H9 (cell line): ENCODE results near the gene TRERF1. TPM values are rescaled to one million over a fixed set of nuclear protein-coding genes. Genes with fewer than 3 reads are reported as not detected.

Experiments used
- DNase-seq: peaks from one replicate; pipeline ENCODE4 v3.0.0-alpha.2; 2017
- H2AFZ ChIP-seq: one replicate; pipeline ENCODE4 v1.6.1; 2013; ENCODE audit warnings: mild to moderate bottlenecking, low read length, control low read depth, moderate library complexity
- H2AK5ac ChIP-seq: 2 replicates; pipeline ENCODE4 v1.6.1; 2013; ENCODE audit warnings: low read length, control low read depth, mixed read lengths; ENCODE audit not compliant: insufficient read length
- H2BK120ac ChIP-seq: one replicate; pipeline ENCODE4 v1.6.1; 2013; ENCODE audit warnings: low read depth, mild to moderate bottlenecking, low read length, control low read depth, inconsistent platforms; ENCODE audit not compliant: poor library complexity, severe bottlenecking
- H2BK12ac ChIP-seq: 2 replicates; pipeline ENCODE4 v1.6.1; 2013; ENCODE audit warnings: low read length, control low read depth, mixed read lengths, low read depth; ENCODE audit not compliant: insufficient read length
- H2BK15ac ChIP-seq: 2 replicates; pipeline ENCODE4 v1.6.1; 2013; ENCODE audit warnings: low read depth, low read length, control low read depth
- H2BK20ac ChIP-seq: one replicate; pipeline ENCODE4 v1.6.1; 2013; ENCODE audit warnings: low read depth, mild to moderate bottlenecking, low read length, control low read depth, inconsistent platforms; ENCODE audit not compliant: poor library complexity, severe bottlenecking
- H2BK5ac ChIP-seq: 2 replicates; pipeline ENCODE4 v1.6.1; 2013; ENCODE audit warnings: low read length, control low read depth, mixed read lengths; ENCODE audit not compliant: insufficient read length
- H3K14ac ChIP-seq: 2 replicates; pipeline ENCODE4 v1.6.1; 2013; ENCODE audit warnings: low read length, control low read depth; ENCODE audit not compliant: insufficient read depth
- H3K18ac ChIP-seq: 2 replicates; pipeline ENCODE4 v1.6.1; 2013; ENCODE audit warnings: low read depth, mild to moderate bottlenecking, mixed read lengths, low read length, control low read depth; ENCODE audit not compliant: insufficient read length
- H3K23ac ChIP-seq: 2 replicates; pipeline ENCODE4 v1.6.1; 2013; ENCODE audit warnings: low read length, control low read depth, mixed read lengths, low read depth; ENCODE audit not compliant: insufficient read length
- H3K23me2 ChIP-seq: 2 replicates; pipeline ENCODE4 v1.6.1; 2013; ENCODE audit warnings: low read depth, mild to moderate bottlenecking, mixed read lengths, low read length, control low read depth; ENCODE audit not compliant: insufficient read length, poor library complexity, severe bottlenecking
- H3K27ac ChIP-seq: 2 replicates; pipeline ENCODE4 v1.5.1; 2013; ENCODE audit warnings: low read length, control low read depth, mixed read lengths, low read depth; ENCODE audit not compliant: insufficient read length
- H3K27me3 ChIP-seq: 2 replicates; pipeline ENCODE4 v1.6.1; 2013; ENCODE audit warnings: low read length, control low read depth, inconsistent platforms; ENCODE audit not compliant: insufficient read depth
- H3K4ac ChIP-seq: 2 replicates; pipeline ENCODE4 v1.6.1; 2013; ENCODE audit warnings: low read depth, mild to moderate bottlenecking, control low read depth, inconsistent platforms, low read length, moderate library complexity
- H3K4me1 ChIP-seq: 2 replicates; pipeline ENCODE4 v1.6.1; 2013; ENCODE audit warnings: low read length, control low read depth, inconsistent platforms; ENCODE audit not compliant: insufficient read depth
- H3K4me2 ChIP-seq: 2 replicates; pipeline ENCODE4 v1.6.1; 2013; ENCODE audit warnings: low read length, control low read depth, mixed read lengths; ENCODE audit not compliant: insufficient read length, insufficient read depth
- H3K56ac ChIP-seq: 2 replicates; pipeline ENCODE4 v1.6.1; 2013; ENCODE audit warnings: low read depth, mild to moderate bottlenecking, mixed read lengths, low read length, control low read depth; ENCODE audit not compliant: insufficient read length
- H3K79me1 ChIP-seq: 2 replicates; pipeline ENCODE4 v1.6.1; 2013; ENCODE audit warnings: low read depth, mild to moderate bottlenecking, moderate library complexity, low read length, control low read depth, inconsistent platforms; ENCODE audit not compliant: insufficient read depth, poor library complexity, severe bottlenecking
- H3K79me2 ChIP-seq: 2 replicates; pipeline ENCODE4 v1.6.1; 2013; ENCODE audit warnings: low read length, control low read depth, inconsistent platforms; ENCODE audit not compliant: insufficient read depth
- H3K9ac ChIP-seq: 2 replicates; pipeline ENCODE4 v1.6.1; 2013; ENCODE audit warnings: low read length, control low read depth, mixed read lengths; ENCODE audit not compliant: insufficient read length; ENCODE audit errors: extremely low read depth
- H3K9me3 ChIP-seq: one replicate; pipeline ENCODE4 v1.6.1; 2013; ENCODE audit warnings: low read depth, low read length, inconsistent platforms; ENCODE audit not compliant: control insufficient read depth
- H3T11ph ChIP-seq: one replicate; pipeline ENCODE4 v1.6.1; 2013; ENCODE audit warnings: mild to moderate bottlenecking, low read length, control low read depth, inconsistent platforms
- H4K20me1 ChIP-seq: one replicate; pipeline ENCODE4 v1.6.1; 2013; ENCODE audit not compliant: control insufficient read depth, insufficient read length, insufficient read depth
- H4K5ac ChIP-seq: 2 replicates; pipeline ENCODE4 v1.6.1; 2013; ENCODE audit warnings: low read depth, mild to moderate bottlenecking, mixed read lengths, low read length, control low read depth; ENCODE audit not compliant: insufficient read length
- H4K8ac ChIP-seq: replicated peaks from 2 replicates; pipeline ENCODE4 v1.6.1; 2013; ENCODE audit warnings: low read length, control low read depth, mixed read lengths, low read depth; ENCODE audit not compliant: insufficient read length
- H4K91ac ChIP-seq: 2 replicates; pipeline ENCODE4 v1.6.1; 2013; ENCODE audit warnings: low read depth, mild to moderate bottlenecking, moderate library complexity, mixed read lengths, low read length, control low read depth; ENCODE audit not compliant: insufficient read length
- H3K27ac Mint-ChIP-seq, 3 experiments: 2 replicates in 2 of 3; 3 replicates in 1 of 3; pipeline ENCODE4 v1.8.0; 2020 to 2021; ENCODE audit warnings: mixed read lengths in 3 of 3, mild to moderate bottlenecking in 1 of 3, moderate library complexity in 1 of 3
- H3K27me3 Mint-ChIP-seq: 2 replicates; pipeline ENCODE4 v1.8.0; 2021; ENCODE audit warnings: low read depth, mild to moderate bottlenecking, moderate library complexity, mixed read lengths
- H3K36me3 Mint-ChIP-seq, 3 experiments: 2 replicates in 2 of 3; 3 replicates in 1 of 3; pipeline ENCODE4 v1.8.0; 2020 to 2021; ENCODE audit warnings: low read depth in 3 of 3, mixed read lengths in 3 of 3; ENCODE audit not compliant: insufficient read depth in 1 of 3
- H3K4me1 Mint-ChIP-seq, 2 experiments: 2 replicates each; pipeline ENCODE4 v1.8.0; 2020; ENCODE audit warnings: mixed read lengths in 2 of 2
- H3K4me3 Mint-ChIP-seq, 2 experiments: 2 replicates in 1 of 2; 3 replicates in 1 of 2; pipeline ENCODE4 v1.8.0; 2020 to 2021; ENCODE audit warnings: mild to moderate bottlenecking in 2 of 2, mixed read lengths in 2 of 2, moderate library complexity in 1 of 2
- H3K9me3 Mint-ChIP-seq, 2 experiments: 2 replicates in 1 of 2; 3 replicates in 1 of 2; pipeline ENCODE4 v1.8.0; 2020; ENCODE audit warnings: mild to moderate bottlenecking in 2 of 2, mixed read lengths in 2 of 2, moderate library complexity in 1 of 2
- WGBS: extraction: QIAGEN DNeasy Blood & Tissue Kit; methylation state at CpG from one replicate; pipeline ENCODE4 v1.1.7; 2013; ENCODE audit warnings: missing lambda C conversion rate, low lambda C conversion rate, mixed read lengths; ENCODE audit not compliant: insufficient read length; ENCODE audit errors: extremely low coverage; 5-methylcytosine and 5-hydroxymethylcytosine counted together
- total RNA-seq: library from RNA; stranded (reverse); gene quantifications from 2 replicates; pipeline ENCODE4 v1.2.1, GENCODE V29; 2021
- TF ChIP-seq, protein P1 (sequence below): fragments of 200-600 bp; sonication (generic); conservative IDR thresholded peaks from 3 replicates; pipeline ENCODE4 v1.8.0; 2021; ENCODE audit warnings: antibody characterized with exemption, mild to moderate bottlenecking

TRERF1 gene
- total RNA-seq, 1 experiment from 2014 or later = 19.7 TPM

DNA sequence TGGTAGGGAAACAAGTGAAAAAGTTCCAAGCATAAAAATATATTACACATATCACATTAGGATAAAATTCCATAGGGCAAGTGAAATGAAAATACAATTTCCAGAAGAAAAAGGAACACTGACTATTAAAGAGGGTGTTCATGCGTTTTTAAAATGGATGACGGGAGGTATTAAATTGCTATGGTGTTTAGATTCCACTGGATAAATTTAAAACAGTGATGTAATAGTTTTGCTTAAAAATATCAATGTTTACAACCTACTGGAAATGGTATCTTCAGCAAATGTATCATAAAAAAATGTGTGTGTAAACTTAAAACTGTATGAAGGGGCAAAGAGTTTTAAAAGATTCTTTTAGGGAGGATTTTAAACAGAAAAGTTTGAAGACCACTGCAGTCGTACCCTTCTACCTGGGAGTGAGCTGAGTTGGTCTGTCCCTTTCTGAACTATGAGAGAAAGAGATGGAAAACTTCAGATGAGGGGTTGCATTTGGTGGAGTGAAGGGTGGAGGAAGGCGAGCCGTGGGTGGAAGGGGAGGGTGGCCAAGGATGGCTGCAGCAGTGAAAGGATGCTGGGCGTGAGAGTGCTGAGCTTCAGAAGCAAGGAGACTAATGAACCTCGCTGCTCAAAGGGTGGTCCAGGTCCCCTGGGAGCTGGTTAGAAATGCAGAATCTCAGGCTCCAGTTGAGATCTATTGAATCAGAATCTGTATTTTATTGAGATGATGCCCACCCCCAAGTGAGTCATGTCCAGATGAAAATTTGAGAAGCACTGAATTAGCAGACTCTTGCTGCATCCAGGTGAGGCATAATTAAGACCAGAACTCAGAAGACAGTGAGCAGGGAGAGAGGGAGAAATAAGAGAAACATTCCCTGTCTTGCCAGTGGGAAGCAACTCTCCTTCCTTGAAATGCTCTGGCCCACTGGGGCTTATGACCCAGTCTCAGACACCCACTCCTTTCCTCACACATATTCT lies 179.6 kb downstream of the TRERF1 start:
- no peak for DNase-seq
- no peak overlapping the region for H2BK5ac ChIP-seq
- no peaks in the 10 kb centered on the region for H4K20me1 ChIP-seq
- no peaks in the 10 kb centered on the region for H3K9me3 ChIP-seq
- no peak overlapping the region for H2BK12ac ChIP-seq
- no peak overlapping the region for H3K4ac ChIP-seq
- Mint-ChIP-seq H3K4me3 (no peak overlapping the region), H3K27ac (peak overlapping the region in 2 of 3 experiments; percentile 14 to 43; a peak in 5 of 7 replicates), H3K9me3 (no peaks in the 10 kb centered on the region), H3K36me3 (peaks cover 18 to 27% (median 19%) of the 10 kb centered on the region in 3 experiments), H3K4me1 (peaks cover 22 to 35% of the 10 kb centered on the region in 2 experiments), H3K27me3 (no peaks in the 10 kb centered on the region)
- H3K4me2 ChIP-seq = no peak overlapping the region
- H3K27ac ChIP-seq = no peak overlapping the region
- H2BK120ac ChIP-seq = no peak overlapping the region
- no peaks in the 10 kb centered on the region for H3K27me3 ChIP-seq
- no peak overlapping the region for H2BK15ac ChIP-seq
- no peak overlapping the region for H3K23ac ChIP-seq
- no peak overlapping the region for H4K8ac ChIP-seq
- no peak overlapping the region for H3K14ac ChIP-seq
- H3K4me1 ChIP-seq = no peaks in the 10 kb centered on the region
- no peak overlapping the region for H2AFZ ChIP-seq
- H2AK5ac ChIP-seq = no peak overlapping the region
- H4K91ac ChIP-seq = no peak overlapping the region
- TF ChIP-seq, protein P1, sequence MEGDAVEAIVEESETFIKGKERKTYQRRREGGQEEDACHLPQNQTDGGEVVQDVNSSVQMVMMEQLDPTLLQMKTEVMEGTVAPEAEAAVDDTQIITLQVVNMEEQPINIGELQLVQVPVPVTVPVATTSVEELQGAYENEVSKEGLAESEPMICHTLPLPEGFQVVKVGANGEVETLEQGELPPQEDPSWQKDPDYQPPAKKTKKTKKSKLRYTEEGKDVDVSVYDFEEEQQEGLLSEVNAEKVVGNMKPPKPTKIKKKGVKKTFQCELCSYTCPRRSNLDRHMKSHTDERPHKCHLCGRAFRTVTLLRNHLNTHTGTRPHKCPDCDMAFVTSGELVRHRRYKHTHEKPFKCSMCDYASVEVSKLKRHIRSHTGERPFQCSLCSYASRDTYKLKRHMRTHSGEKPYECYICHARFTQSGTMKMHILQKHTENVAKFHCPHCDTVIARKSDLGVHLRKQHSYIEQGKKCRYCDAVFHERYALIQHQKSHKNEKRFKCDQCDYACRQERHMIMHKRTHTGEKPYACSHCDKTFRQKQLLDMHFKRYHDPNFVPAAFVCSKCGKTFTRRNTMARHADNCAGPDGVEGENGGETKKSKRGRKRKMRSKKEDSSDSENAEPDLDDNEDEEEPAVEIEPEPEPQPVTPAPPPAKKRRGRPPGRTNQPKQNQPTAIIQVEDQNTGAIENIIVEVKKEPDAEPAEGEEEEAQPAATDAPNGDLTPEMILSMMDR = no peak
- H3K18ac ChIP-seq = no peak overlapping the region
- no peaks in the 10 kb centered on the region for H3K23me2 ChIP-seq
- H3K79me1 ChIP-seq = no peaks in the 10 kb centered on the region
- H2BK20ac ChIP-seq = no peak overlapping the region
- no peak overlapping the region for H3K9ac ChIP-seq
- H3T11ph ChIP-seq = no peak overlapping the region
- no peak overlapping the region for H3K56ac ChIP-seq
- H3K79me2 ChIP-seq = no peaks in the 10 kb centered on the region
- H4K5ac ChIP-seq = no peak overlapping the region
- WGBS = 100% methylated on average over 2 of the region's 7 CpGs
